Right lobe of liver (tissue), 4 donors: ENCODE data around the gene DNAJB4.

Experiments
- POLR2A ChIP-seq: fragments of 450-650 bp; IDR thresholded peaks from one replicate; pipeline ENCODE4 v1.6.1; 2017; ENCODE audit warnings: antibody characterized with exemption, mild to moderate bottlenecking
- TF ChIP-seq, protein P1 (sequence below), 4 donors: fragments of 200-600 bp in 3 of 4; fragments of 450-650 bp in 1 of 4; IDR thresholded peaks; one replicate each; pipeline versions ENCODE4 v1.5.1 to v1.8.0; 2016 to 2022; ENCODE audit warnings: antibody characterized with exemption in 4 of 4, mild to moderate bottlenecking in 2 of 4
- donor health status: DM: no; HTN: no; CAD: no.
- donor health status: DM: no; HTN: no; CAD: no.
- donor health status: DM: no; HTN: yes; CAD: no.

DNA sequence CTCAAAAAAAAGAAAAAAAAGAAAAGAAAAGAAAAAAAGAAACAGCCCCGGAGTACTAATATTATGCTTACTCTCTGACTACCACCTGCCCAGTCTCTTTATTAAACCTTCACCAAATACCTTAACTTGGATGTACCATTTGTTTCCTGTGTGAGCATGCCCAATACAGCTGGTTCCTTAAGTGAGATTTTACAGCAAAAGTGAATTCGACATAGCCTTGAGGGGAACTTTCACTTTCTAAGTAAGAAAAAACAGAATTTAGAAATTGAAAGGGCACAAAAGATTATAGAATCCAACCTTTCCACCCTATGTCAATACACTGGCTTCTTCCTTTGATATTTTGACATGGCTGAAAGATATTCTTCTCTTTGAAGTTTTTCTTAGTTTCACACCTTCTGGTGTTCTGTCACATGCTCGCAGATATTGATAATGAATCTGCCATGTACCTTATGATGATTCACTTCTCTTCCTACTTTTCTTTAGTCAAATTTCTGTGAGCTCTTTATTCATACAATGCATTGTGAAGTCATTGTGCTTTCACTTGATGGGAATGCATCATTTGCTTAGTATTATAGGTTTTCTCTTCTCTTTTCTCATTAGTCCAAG is 35.8 kb downstream of the DNAJB4 start:
- TF ChIP-seq POLR2A, result no peak
- TF ChIP-seq, protein P1, sequence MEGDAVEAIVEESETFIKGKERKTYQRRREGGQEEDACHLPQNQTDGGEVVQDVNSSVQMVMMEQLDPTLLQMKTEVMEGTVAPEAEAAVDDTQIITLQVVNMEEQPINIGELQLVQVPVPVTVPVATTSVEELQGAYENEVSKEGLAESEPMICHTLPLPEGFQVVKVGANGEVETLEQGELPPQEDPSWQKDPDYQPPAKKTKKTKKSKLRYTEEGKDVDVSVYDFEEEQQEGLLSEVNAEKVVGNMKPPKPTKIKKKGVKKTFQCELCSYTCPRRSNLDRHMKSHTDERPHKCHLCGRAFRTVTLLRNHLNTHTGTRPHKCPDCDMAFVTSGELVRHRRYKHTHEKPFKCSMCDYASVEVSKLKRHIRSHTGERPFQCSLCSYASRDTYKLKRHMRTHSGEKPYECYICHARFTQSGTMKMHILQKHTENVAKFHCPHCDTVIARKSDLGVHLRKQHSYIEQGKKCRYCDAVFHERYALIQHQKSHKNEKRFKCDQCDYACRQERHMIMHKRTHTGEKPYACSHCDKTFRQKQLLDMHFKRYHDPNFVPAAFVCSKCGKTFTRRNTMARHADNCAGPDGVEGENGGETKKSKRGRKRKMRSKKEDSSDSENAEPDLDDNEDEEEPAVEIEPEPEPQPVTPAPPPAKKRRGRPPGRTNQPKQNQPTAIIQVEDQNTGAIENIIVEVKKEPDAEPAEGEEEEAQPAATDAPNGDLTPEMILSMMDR (IDR thresholded peaks at IDR 0.05), result no peak
